ENCODE data around the gene ZNF692.
"Not testable (repeated sequence)": the region's sequence is repeated elsewhere in the genome, so short reads cannot be mapped to it uniquely, and the experiment has no call there.

Gene ZNF692, protein sequence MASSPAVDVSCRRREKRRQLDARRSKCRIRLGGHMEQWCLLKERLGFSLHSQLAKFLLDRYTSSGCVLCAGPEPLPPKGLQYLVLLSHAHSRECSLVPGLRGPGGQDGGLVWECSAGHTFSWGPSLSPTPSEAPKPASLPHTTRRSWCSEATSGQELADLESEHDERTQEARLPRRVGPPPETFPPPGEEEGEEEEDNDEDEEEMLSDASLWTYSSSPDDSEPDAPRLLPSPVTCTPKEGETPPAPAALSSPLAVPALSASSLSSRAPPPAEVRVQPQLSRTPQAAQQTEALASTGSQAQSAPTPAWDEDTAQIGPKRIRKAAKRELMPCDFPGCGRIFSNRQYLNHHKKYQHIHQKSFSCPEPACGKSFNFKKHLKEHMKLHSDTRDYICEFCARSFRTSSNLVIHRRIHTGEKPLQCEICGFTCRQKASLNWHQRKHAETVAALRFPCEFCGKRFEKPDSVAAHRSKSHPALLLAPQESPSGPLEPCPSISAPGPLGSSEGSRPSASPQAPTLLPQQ

DNA sequence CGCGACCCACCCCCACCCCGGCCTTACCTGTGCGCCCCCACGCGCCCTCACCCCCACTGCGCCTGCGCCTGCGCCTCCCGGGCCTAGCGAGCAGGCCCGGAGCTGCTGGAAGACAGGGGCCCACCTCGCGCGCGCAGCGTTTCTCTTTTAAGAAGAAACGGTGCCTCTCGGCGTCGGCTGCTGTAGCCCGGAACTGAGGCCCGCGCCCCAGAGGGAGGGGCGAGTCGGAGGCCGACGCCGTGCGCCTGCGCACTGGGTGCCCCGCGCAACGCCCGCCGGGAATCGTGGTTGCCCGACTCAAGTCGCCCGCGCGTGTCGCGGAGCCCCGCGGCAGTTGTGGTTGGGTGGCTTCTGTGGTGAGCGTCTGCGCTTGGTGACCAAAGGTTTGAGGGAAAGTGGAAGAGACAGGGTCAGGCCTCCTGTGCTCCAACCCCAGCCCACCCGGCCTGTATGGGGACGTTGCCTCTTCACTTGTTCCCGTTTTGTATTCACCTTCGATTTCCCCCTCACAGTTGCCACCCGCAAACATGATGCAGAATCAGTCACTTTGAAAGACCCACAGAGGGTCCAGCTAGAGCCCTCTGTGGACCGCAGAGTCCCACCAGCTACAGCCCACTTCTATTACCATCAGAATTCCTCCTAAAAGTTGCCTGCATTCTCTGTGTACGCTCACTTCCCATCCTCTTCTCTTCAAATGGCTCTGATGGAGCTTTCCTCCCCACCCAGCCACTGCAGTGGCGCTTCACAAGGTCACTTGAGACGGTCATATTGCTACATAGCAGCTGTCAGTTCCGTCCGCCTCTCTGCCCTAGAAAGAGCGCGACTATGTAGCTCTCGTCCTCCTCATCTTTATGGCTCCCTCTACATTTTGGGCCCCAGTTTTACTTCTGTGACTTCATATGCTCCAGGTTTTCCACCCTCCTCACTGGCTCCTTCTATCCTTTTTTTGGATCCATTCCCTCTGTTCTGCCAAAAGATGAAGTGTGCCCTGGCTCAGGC, at the start of gene ZNF692:
Gene ZNF692, minus strand, starts transcription at position 195 of the 999 bp plus-strand sequence. CDS start 776 bp downstream, outside the sequence.
- intact Hi-C loops (cut with DNase I), result loop anchor here (1.0 kb wide), 1 partner anchor 21 kb away; the partner anchor contains the start of gene ZNF672
- peak; percentile 94 to 99 (median 97) for DNase-seq

DNA sequence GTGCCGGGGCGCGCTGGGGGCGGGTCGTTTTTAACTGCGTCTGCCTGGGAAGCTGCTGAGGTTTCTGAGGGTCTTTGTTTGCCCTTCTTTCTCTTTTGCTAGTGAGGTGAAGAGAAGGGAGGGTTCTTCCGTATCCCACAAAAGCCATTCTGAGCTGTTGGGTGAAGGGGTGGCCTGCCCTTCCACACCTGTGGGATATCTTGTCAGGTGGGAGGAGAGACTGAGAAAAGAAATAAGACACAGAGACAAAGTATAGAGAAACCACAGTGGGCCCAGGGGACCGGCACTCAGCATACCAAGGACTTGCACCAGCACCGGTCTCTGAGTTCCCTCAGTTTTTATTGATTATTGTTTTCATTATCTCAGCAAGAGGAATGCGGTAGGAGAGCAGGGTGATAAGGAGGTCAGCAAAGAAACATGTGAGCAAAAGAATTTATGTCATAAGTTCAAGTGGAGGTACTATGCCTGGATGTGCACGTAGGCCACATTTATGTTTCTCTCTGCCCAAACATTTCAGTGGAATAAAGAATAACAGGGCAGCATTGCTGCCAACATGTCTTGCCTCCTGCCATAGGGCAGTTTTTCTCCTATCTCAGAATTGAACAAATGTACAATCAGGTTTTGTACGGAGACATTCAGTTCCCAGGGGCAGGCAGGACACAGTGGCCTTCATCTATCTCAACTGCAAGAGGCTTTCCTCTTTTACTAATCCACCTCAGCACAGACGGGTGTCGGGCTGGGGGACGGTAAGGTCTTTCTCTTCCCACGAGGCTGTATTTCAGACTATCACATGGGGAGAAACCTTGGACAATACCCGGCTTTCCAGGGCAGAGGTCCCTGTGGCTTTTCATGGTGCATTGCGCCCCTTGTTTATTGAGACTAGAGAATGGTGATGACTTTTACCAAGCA, 48.1 kb upstream of the ZNF692 start:
- intact Hi-C loops (cut with DNase I), result no loop called here
- DNase-seq, result peak in 1 of 10 donors; percentile 64

DNA sequence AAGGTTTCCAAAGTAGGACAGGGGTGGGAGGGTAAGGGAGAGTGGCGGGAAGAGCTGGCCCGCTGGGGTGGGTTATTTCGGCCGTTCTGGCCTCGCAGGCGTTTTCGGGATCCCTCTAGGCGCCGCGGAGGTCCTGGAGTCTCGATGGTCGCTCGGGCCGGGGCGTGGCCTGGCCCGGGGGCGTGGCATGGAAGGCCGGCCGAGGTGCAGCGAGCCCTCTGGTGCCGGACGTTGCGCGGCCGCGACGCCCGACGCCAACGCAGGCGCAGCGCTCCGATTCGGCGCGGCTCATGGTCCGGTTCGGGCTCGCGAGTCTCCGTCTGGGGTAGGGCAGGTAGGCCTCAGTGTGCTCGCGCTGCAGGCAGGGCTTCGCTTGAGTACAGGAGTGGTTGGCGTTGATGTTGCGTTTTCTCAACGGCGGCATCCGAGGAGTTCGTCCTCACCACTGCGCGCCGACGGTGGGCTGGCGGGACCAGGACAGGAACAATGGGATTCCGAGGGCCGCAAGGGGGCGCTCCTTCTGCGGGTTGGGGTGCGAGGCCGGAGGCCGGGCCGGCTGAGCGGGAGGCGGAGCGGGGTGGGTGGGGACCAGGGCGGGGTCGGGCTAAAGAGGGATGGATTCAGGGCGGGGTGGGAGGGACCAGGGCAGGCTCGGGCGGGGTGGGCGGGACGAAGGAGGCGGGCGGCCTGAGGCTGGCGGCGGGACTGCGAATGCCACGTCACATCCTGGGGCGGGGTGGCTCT, 47.3 kb upstream of the ZNF692 start, which contains the start of gene PGBD2:
Gene PGBD2, plus strand, starts transcription at position 227 of the 744 bp plus-strand sequence. CDS start 7,628 bp downstream, outside the sequence.
- DNase-seq, result peak; percentile 83 to 98 (median 93)
- intact Hi-C loops (cut with DNase I), result no loop called here

DNA sequence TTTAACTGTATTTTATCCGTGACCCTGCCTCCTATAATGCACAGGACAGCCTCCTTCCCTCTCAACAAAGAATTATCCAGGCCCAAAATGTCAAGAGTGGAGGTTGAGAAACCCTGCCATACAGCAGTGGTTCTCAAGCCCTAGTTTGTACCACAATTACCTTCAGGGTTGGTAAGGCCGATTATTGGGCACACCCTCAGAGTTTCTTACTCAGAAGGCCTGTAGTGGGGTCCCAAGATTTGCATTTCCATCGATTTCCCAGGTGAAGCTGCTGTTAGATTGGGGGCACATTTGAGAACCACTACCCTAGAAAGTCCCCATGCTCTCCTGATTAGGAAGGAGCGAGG, 46.8 kb upstream of the ZNF692 start:
- intact Hi-C loops (cut with DNase I), result no loop called here
- no peak for DNase-seq

DNA sequence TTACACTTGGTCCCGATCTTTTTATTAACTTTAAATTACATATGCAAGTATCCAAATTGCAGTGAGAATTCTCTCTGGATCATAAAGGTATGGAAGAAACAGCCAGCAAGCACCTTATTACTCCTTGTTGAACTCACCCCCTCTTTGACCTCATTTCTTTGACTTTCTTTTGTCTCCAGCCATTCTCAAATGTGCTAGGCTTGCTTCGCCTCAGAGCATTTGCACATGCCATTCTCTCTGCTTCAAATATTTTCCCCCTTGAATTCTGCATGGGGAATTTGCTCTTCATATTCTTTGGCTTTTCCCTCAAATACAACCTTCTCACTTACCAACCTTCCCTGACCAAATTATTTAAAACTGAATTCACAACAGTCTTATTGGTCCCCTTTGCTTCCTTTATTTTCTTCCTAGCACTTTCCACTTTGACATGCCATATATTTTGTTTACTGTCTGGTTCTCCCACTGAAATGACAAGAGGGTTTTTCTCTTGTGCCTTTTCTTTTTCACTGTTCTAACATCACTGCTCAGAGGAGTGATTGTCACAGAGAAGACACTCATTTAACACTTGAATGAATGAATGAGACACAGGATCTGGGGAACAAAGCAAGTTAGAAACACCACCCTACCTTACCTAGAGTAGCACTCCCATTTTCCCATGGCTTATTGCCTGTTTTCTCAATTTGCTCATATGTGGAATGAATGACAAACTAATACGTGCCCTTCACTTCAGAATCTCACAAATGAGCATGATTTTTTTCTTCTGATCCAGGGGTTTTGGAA, 45.7 kb upstream of the ZNF692 start:
- DNase-seq, result no peak

DNA sequence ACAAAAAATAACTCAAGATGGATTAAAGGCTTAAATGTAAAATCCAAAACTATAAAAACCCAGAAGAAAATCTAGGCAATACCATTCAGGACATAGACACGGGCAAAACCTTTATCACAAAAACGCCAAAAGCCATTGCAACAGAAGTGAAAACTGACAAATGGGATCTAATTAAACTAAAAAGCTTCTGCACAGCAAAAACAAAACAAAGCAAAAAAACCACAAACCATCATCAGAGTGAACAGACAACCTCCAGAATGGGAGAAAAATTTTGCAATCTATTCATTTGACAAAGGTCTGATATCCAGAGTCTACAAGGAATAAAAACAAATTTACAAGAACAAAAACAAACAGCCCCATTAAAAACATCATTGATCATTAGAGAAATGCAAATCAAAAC, 42.7 kb upstream of the ZNF692 start:
- DNase-seq, result no peak

More for the DNA sequence above, 45.7 kb upstream of the ZNF692 start:
- intact Hi-C loops (cut with DNase I), result no loop called here

DNA sequence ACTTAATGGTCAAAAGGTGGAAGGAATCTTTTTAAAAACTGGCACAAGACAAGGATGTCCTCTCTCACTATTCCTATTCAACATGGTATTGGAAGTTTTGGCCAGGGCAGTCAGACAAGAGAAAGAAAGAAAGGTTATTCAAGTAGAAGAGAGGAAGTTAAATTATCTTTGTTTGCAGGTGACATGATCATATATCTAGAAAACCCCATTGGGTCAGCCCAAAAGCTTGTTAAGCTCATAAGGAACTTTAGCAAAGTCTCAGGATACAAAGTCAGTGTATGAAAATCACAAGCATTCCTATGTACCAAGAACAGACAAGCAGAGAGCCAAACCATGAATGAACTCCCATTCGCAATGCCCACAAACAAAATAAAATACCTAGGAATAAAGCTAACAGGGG, 41.8 kb upstream of the ZNF692 start:
- intact Hi-C loops (cut with DNase I), result no loop called here

More for the DNA sequence above, 42.7 kb upstream of the ZNF692 start:
- intact Hi-C loops (cut with DNase I), result no loop called here

DNA sequence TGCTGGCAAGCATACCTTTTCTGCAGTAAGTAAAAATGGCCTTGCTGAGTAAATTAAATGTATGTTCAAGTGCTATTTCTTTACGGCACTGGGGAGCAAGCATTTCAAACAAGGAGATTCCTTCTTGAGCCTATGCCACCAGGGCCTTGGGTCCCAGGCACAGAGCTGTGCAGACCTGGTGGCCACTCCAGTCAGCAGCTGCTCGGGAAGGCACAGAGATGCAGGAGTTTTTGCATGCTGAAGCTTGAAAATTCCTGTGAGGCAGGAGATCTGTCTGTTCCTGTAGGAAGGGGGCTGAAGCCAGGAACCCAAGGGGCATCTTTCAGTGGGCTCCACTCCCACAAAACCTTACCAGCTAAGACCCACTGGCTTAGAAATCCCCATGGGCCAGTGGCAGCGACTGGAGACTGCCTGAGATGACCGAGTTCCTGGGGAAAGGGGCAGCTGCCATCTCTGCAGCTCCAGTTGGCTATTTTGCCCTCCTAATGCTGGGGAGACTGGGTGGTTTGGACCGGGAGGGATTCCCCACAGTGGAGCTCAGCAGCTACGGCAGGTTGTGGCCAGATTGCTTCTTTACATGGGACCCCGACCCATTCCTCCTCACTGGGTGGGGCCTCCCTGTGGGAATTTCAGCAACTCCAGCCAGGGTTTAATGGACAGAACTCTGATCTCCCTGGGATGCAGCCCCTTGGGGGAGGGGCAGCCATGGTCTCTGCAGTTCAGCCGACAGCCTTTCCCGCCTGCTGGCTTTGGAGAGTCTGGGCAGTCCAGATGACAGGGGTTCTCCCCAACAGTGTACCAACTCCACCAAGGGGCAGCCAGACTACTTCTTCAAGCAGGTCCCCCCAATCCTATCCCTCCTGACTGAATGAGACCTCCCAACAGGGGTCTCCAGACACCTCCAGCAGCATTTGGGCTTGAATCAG, 38.8 kb upstream of the ZNF692 start:
- no peak for DNase-seq
- intact Hi-C loops (cut with DNase I), result no loop called here

More for the DNA sequence above, 41.8 kb upstream of the ZNF692 start:
- DNase-seq, result no peak

DNA sequence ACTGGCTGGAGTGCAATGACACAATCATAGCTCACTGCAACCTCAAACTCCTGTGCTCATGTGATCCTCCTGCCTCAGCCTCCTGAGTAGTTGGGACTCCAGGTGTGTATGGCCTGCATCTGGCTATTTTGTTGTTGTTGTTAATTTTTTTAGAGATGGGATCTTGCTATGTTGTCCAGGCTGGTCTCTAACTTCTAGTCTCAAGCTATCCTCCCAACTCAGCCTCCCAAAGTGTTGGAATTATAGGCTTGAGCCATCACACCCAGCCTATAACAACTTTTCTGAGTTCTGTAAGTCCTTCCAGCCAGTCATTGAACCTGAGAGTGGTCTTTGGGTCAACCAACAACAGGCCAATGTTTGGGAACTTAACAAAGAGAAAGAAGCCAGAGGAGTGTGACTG, 36.0 kb upstream of the ZNF692 start:
- intact Hi-C loops (cut with DNase I), result no loop called here
- DNase-seq, result no peak

DNA sequence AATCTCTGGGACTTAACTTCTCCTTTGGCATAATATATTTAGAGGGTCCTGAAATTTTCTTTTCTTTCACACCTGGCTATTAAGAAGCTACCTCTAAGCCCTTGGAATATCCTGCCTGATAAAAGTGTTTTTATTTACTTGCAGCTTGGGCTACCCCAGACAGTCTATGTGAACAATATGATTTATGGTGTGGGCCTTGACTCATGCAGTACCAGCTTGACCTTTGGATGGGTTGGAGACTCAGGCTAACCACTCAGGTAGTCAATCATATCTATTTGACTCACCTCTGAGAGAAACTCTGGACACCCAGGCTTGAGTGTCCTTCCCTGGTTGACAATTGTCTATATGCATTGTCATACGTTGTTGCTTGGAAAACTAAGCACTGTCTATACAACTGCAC, 33.7 kb upstream of the ZNF692 start:
- intact Hi-C loops (cut with DNase I), result no loop called here
- DNase-seq, result no peak

DNA sequence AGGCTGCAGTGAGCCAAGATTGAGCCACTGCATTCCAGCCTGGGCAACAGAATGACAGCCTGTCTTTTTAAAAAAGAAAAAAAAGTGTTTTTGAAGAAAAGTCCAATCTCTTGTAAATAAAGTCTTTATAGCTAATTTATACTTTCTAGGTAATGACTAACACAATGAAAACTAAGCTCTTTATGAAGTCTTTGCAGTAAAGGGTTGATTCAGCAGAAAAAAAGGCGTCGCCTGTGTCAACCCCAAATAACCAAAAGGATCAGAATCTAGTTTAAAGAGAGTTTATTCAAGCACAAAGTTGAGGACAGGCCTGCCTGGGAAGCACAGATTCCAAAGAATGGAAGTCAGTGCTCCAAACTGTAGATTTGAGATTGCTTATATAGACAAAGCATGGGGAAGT, 32.9 kb upstream of the ZNF692 start:
- intact Hi-C loops (cut with DNase I), result no loop called here

DNA sequence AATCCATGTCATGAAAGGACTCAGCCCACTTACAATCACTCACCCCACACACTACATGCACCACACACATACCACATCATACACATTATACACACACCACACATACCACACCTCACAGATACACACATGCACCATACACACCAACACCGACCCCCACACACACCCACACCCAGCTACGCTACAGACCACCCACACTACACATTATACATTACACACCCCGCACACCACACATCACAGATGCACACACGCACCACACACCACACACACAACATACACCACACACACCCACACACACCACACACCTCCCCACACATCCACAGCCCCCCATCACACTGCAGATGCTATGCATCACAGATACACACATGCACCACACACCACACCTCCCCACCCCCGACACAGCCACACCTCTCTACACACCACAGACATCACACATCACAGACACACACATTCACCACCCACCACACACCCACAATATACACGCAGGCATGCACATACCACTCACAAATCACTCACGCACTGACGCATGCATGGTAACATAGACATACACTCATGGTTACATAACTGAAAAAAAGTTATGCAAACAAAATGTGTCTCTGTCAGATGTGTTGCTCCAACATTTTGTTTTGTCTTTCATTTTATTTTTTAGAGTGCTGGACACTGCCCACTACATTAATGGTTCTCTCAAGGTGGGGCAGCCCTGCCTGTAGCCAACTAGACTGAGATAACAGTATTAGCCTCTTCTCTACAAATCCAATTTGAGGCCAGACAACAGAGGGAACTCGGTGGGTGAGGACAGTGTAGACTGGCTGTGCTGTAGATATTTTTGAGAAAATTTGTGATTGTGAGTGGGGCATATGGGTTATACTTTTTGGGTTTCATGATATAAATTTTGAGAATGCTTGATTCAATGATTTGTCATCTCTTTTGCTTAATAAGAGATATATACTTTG, 31.9 kb upstream of the ZNF692 start:
- intact Hi-C loops (cut with DNase I), result no loop called here
- DNase-seq, result no peak

More for the DNA sequence above, 32.9 kb upstream of the ZNF692 start:
- no peak for DNase-seq

DNA sequence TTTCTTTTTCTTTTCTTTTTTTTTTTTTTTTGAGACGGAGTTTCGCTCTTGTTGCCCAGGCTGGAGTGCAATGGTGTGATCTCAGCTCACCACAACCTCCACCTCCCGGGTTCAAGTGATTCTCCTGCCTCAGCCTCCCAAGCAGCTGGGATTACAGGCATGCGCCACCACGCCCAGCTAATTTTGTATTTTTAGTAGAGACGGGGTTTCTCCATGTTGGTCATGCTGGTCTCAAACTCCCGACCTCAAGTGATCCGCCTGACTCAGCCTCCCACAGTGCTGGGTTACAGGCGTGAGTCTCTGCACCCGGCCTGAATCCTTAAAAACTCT, 31.0 kb upstream of the ZNF692 start:
- intact Hi-C loops (cut with DNase I), result not testable (repeated sequence)

DNA sequence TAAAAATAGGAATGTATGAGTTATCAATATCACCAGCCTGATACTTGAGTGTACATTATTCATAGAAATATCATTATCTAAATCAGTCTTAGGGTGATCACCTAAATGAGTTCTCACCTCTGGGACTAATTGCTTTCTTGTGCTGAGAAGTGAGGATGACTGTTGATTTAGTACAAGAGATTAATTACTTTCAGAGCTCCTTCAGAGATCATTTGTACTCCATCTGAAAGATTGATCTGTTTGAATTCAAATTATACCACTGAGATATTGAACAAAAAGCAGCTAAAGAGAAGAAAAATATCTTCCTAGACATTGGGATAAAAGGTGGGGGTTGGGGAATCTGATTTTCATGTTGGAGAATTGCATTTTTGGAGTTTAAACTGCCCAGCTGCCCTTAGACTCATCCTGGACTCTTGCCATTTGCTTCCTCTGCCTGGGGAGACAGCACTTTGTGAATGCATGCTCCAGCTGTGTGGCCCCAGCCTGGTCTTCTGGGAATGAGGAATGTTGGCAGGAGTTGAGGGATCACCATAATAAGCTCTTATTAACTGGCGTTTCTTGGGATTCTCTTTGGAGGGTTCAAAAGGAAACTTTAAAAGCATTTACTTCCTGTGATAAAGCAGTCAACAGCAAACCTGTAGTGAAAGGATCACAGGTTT, 27.5 kb upstream of the ZNF692 start:
- intact Hi-C loops (cut with DNase I), result no loop called here

More for the DNA sequence above, 31.0 kb upstream of the ZNF692 start:
- not testable (repeated sequence) for DNase-seq

DNA sequence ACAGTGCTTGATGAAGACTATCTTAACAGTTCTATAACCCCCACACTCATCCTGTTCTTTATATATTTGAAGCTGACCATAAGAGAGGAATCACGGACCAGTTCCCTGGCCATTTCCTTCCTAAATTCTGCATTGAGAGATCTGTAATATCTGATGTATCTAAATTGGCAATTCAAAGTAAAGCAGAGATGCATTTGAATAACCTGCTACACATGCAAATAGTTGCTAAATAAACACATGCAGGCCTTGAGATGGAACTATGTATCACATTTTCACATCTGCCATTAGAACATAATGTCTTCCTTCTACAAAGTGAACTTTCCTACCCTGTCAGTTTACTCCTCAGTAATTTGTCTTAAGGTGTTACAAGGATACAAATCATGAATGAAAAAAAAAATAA, 26.8 kb upstream of the ZNF692 start:
- no peak for DNase-seq
- intact Hi-C loops (cut with DNase I), result no loop called here

More for the DNA sequence above, 27.5 kb upstream of the ZNF692 start:
- DNase-seq, result no peak
